H1 (cell line): ENCODE measurements around the gene CXCR5. TPM values are rescaled to one million over a fixed set of nuclear protein-coding genes. Genes with fewer than 3 reads are reported as not detected.

Experiments
- CTCF ChIA-PET: fragments of 300-600 bp; sonication (Branson Sonifier 250); formaldehyde crosslinking; loops from one replicate; lab custom pipeline; 2021; ENCODE audit not compliant: partially characterized antibody; lab: Charles Lee
- POLR2A ChIA-PET: fragments of 300-600 bp; sonication (Branson Sonifier 250); formaldehyde crosslinking; loops from one replicate; lab custom pipeline; 2021; ENCODE audit warnings: inconsistent platforms; ENCODE audit not compliant: partially characterized antibody; lab: Charles Lee
- DNase-seq, 2 experiments: peaks; one replicate each; pipeline versions ENCODE4 v3.0.0 to v3.0.0-alpha.2; 2010 to 2022; ENCODE audit warnings: low spot score in 2 of 2, low read depth in 1 of 2, mixed read lengths in 1 of 2
- FAIRE-seq: peaks from 2 replicates; lab custom pipeline; 2011; peaks lifted over from hg19 to GRCh38; lab: Jason Lieb, UNC
- H2AFZ ChIP-seq: 2 replicates; pipeline ENCODE4 v1.8.1; 2012; ENCODE audit warnings: low read length, inconsistent platforms
- H2AK5ac ChIP-seq: 2 replicates; pipeline ENCODE4 v1.6.1; 2013; ENCODE audit warnings: low read depth, low read length
- H2BK120ac ChIP-seq: replicated peaks from 2 replicates; pipeline ENCODE3; 2013; ENCODE audit warnings: low read depth, low read length, inconsistent platforms
- H2BK12ac ChIP-seq: 2 replicates; pipeline ENCODE4 v1.6.1; 2013; ENCODE audit warnings: low read depth, low read length
- H2BK15ac ChIP-seq: 2 replicates; pipeline ENCODE4 v1.6.1; 2013; ENCODE audit warnings: low read length
- H2BK20ac ChIP-seq: 2 replicates; pipeline ENCODE4 v1.6.1; 2013; ENCODE audit warnings: low read length
- H2BK5ac ChIP-seq: 2 replicates; pipeline ENCODE4 v1.6.1; 2013; ENCODE audit warnings: low read depth, low read length
- H3K14ac ChIP-seq: 2 replicates; pipeline ENCODE4 v1.6.1; 2013; ENCODE audit warnings: inconsistent platforms; ENCODE audit not compliant: insufficient read length
- H3K18ac ChIP-seq: 2 replicates; pipeline ENCODE4 v1.6.1; 2013; ENCODE audit warnings: low read length; ENCODE audit errors: extremely low read depth
- H3K23ac ChIP-seq: 2 replicates; pipeline ENCODE4 v1.6.1; 2013; ENCODE audit warnings: inconsistent platforms; ENCODE audit not compliant: insufficient read length
- H3K23me2 ChIP-seq: 2 replicates; pipeline ENCODE4 v1.6.1; 2013; ENCODE audit warnings: low read depth, low read length
- H3K27ac ChIP-seq: 2 replicates; pipeline ENCODE4 v1.6.1; 2011; ENCODE audit warnings: low read depth, low read length, inconsistent platforms
- H3K27me3 ChIP-seq, 4 experiments: replicated peaks in 1 of 4; 1 replicate in 1 of 4; 2 replicates in 3 of 4; pipeline versions ENCODE4 v1.6.1 to v1.8.1; 2011 to 2013; ENCODE audit warnings: low read length in 3 of 4, mild to moderate bottlenecking in 3 of 4, inconsistent platforms in 2 of 4, mixed read lengths in 2 of 4, moderate library complexity in 1 of 4; ENCODE audit not compliant: control insufficient read depth in 3 of 4, insufficient read depth in 3 of 4; ENCODE audit errors: extremely low read depth in 1 of 4
- H3K36me3 ChIP-seq, 4 experiments: 2 replicates each; pipeline versions ENCODE4 v1.6.1 to v1.8.1; 2011 to 2013; ENCODE audit warnings: mild to moderate bottlenecking in 4 of 4, low read length in 3 of 4, moderate library complexity in 2 of 4, control low read depth in 1 of 4, inconsistent platforms in 1 of 4; ENCODE audit not compliant: insufficient read depth in 4 of 4, control insufficient read depth in 2 of 4
- H3K4ac ChIP-seq: replicated peaks from 2 replicates; pipeline ENCODE3; 2013; ENCODE audit warnings: low read length, low read depth, mixed read lengths, inconsistent platforms; ENCODE audit not compliant: insufficient read length
- H3K4me1 ChIP-seq, 4 experiments: replicated peaks in 1 of 4; 1 replicate in 1 of 4; 2 replicates in 3 of 4; pipeline versions ENCODE4 v1.6.1 to v1.8.1; 2011 to 2013; ENCODE audit warnings: low read length in 3 of 4, inconsistent platforms in 2 of 4, mixed read lengths in 1 of 4; ENCODE audit not compliant: insufficient read depth in 4 of 4, control insufficient read depth in 3 of 4
- H3K4me2 ChIP-seq, 2 experiments: 2 replicates each; pipeline versions ENCODE4 v1.6.1 to v1.8.1; 2011 to 2013; ENCODE audit warnings: low read depth in 2 of 2, low read length in 2 of 2, control low read depth in 1 of 2, inconsistent platforms in 1 of 2, mild to moderate bottlenecking in 1 of 2; ENCODE audit not compliant: insufficient read depth in 1 of 2
- H3K4me3 ChIP-seq, 4 experiments: fragments of 200-600, 300-600 bp in 1 of 4; sonication (generic), shearing (Covaris generic), sonication (Bioruptor Twin) in 1 of 4; 2 replicates each; pipeline versions ENCODE4 v1.5.1 to v1.8.1; 2011 to 2016; ENCODE audit warnings: low read length in 4 of 4, low read depth in 3 of 4, control low read depth in 2 of 4, inconsistent platforms in 2 of 4, mild to moderate bottlenecking in 2 of 4, mixed read lengths in 1 of 4, moderate library complexity in 1 of 4; ENCODE audit not compliant: insufficient read depth in 2 of 4; ENCODE audit errors: extremely low read depth in 1 of 4
- H3K56ac ChIP-seq: replicated peaks from 2 replicates; pipeline ENCODE3; 2013; ENCODE audit warnings: low read depth, mild to moderate bottlenecking, mixed read lengths, low read length, inconsistent platforms; ENCODE audit not compliant: insufficient read length
- H3K79me1 ChIP-seq: 2 replicates; pipeline ENCODE4 v1.6.1; 2013; ENCODE audit warnings: low read depth, low read length, control low read depth
- H3K79me2 ChIP-seq, 2 experiments: 2 replicates each; pipeline versions ENCODE4 v1.6.1 to v1.8.1; 2012 to 2013; ENCODE audit warnings: low read length in 2 of 2, mild to moderate bottlenecking in 2 of 2, inconsistent platforms in 1 of 2; ENCODE audit not compliant: insufficient read depth in 2 of 2, control insufficient read depth in 1 of 2
- H3K9ac ChIP-seq, 4 experiments: replicated peaks in 1 of 4; 1 replicate in 1 of 4; 2 replicates in 3 of 4; pipeline versions ENCODE4 v1.6.1 to v1.8.1; 2011 to 2013; ENCODE audit warnings: low read depth in 3 of 4, low read length in 3 of 4, control low read depth in 2 of 4, mild to moderate bottlenecking in 2 of 4, moderate library complexity in 2 of 4, inconsistent platforms in 1 of 4; ENCODE audit errors: extremely low read depth in 1 of 4
- H3K9me3 ChIP-seq, 2 experiments: 2 replicates each; pipeline versions ENCODE4 v1.6.1 to v1.8.1; 2012 to 2013; ENCODE audit warnings: mild to moderate bottlenecking in 2 of 2, moderate library complexity in 2 of 2, control low read depth in 1 of 2, inconsistent platforms in 1 of 2, low read depth in 1 of 2, low read length in 1 of 2, mixed read lengths in 1 of 2; ENCODE audit not compliant: insufficient read depth in 2 of 2
- H4K20me1 ChIP-seq, 2 experiments: replicated peaks in 1 of 2; 2 replicates each; pipeline versions ENCODE3 to v1.8.1; 2011 to 2013; ENCODE audit warnings: inconsistent platforms in 2 of 2, low read length in 2 of 2, mild to moderate bottlenecking in 1 of 2; ENCODE audit not compliant: insufficient read depth in 2 of 2, control insufficient read depth in 1 of 2
- H4K5ac ChIP-seq: 2 replicates; pipeline ENCODE4 v1.6.1; 2013; ENCODE audit warnings: low read length, low read depth, mixed read lengths, inconsistent platforms; ENCODE audit not compliant: insufficient read length
- H4K8ac ChIP-seq: 2 replicates; pipeline ENCODE4 v1.8.0; 2013; ENCODE audit warnings: mild to moderate bottlenecking, moderate library complexity, low read length, inconsistent platforms; ENCODE audit not compliant: insufficient read depth; ENCODE audit errors: extremely low read depth
- H4K91ac ChIP-seq: replicated peaks from 2 replicates; pipeline ENCODE3; 2013; ENCODE audit warnings: low read length, mixed read lengths, inconsistent platforms; ENCODE audit not compliant: insufficient read length
- EGR1 ChIP-seq: IDR thresholded peaks from 2 replicates; pipeline ENCODE4 v1.6.1; 2011; ENCODE audit warnings: low read depth, low read length, borderline replicate concordance
- RAD21 ChIP-seq, 2 experiments: IDR thresholded peaks in 1 of 2; conservative IDR thresholded peaks in 1 of 2; 2 replicates each; pipeline ENCODE4 v1.6.1; 2011; ENCODE audit warnings: low read depth in 2 of 2, low read length in 2 of 2, improper control_type of control experiment in 1 of 2, inconsistent platforms in 1 of 2, mild to moderate bottlenecking in 1 of 2, moderate library complexity in 1 of 2
- WGBS, 2 experiments: shearing (Covaris generic) in 1 of 2; methylation state at CpG; one replicate each; pipeline versions ENCODE4 v1.1.6 to v1.1.7; 2013 to 2015; ENCODE audit warnings: low lambda C conversion rate in 2 of 2, mixed read lengths in 2 of 2, inconsistent platforms in 1 of 2, low coverage in 1 of 2, missing lambda C conversion rate in 1 of 2; ENCODE audit not compliant: insufficient replicate concordance in 2 of 2, insufficient coverage in 1 of 2, insufficient read length in 1 of 2; ENCODE audit errors: extremely low coverage in 1 of 2, missing lambda C conversion rate in 1 of 2; 5-methylcytosine and 5-hydroxymethylcytosine counted together
- long read RNA-seq, 2 experiments: library from RNA in 1 of 2; library from capped mRNA in 1 of 2; stranded (forward); transcript quantifications; one replicate each; pipeline ENCODE4 v2.0.0, GENCODE V29; 2021; ENCODE audit warnings: inconsistent platforms in 1 of 2
- polyA minus RNA-seq, 3 experiments: library from RNA; depleted of rRNA, polyadenylated mRNA; stranded (reverse); fragments of >200 nt; gene quantifications; 1 replicate in 2 of 3; 2 replicates in 1 of 3; pipeline ENCODE4 v1.2.3, GENCODE V29; 2011
- polyA plus RNA-seq, 7 experiments: library from polyadenylated mRNA; depleted of rRNA in 3 of 7; stranded (reverse) in 5 of 7; unstranded in 2 of 7; fragments of >200 nt in 5 of 7; fragments of 200-250 nt in 2 of 7; gene quantifications; 1 replicate in 5 of 7; 2 replicates in 1 of 7; 4 replicates in 1 of 7; pipeline versions ENCODE4 v1.2.1 to v1.2.3, GENCODE V29; 2011 to 2013; ENCODE audit warnings: missing spikeins in 2 of 7, mixed read lengths in 2 of 7
- total RNA-seq: library from RNA; stranded (reverse); fragmentation: NEBNext Ultra II Directional; extraction: Animal tissue kit (Norgen Biotek cat#: 25700); gene quantifications from 2 replicates; pipeline ENCODE4 v1.2.1, GENCODE V29; 2021
- TF ChIP-seq, protein P1 (sequence below), 3 experiments: IDR thresholded peaks; 1 replicate in 2 of 3; 2 replicates in 1 of 3; pipeline versions ENCODE4 v1.5.1 to v1.6.1; 2011; ENCODE audit warnings: low read length in 3 of 3, mild to moderate bottlenecking in 3 of 3, inconsistent platforms in 2 of 3, low read depth in 1 of 3, moderate library complexity in 1 of 3; ENCODE audit not compliant: insufficient read depth in 1 of 3; ENCODE audit errors: control extremely low read depth in 1 of 3

The CXCR5 gene
- total RNA-seq (not detected in 2 replicates), polyA plus RNA-seq (2011; rRNA removed) (not detected in 2 replicates), polyA minus RNA-seq (2011; rRNA and poly(A)+ RNA removed) (not detected in 2 replicates)
- not detected for polyA plus RNA-seq (2011; cell fraction: cytosol; rRNA removed)
- polyA plus RNA-seq (2011; cell fraction: nucleus; rRNA removed) = not detected
- polyA plus RNA-seq (2012, experiment 1 of 2) = not detected in 4 replicates
- not detected for polyA plus RNA-seq (2012, experiment 2 of 2)
- polyA plus RNA-seq (2013, experiment 1 of 2) = not detected
- polyA plus RNA-seq (2013, experiment 2 of 2) = not detected
- not detected for polyA minus RNA-seq (2011; cell fraction: cytosol; rRNA and poly(A)+ RNA removed)
- polyA minus RNA-seq (2011; cell fraction: nucleus; rRNA and poly(A)+ RNA removed) = not detected
- long read RNA-seq, experiment 1 = 0 reads
- long read RNA-seq, experiment 2 = 0 reads

- no peak within 1 kb of the TSS for H2AFZ ChIP-seq
- no peaks in the 10 kb centered on the region for H3K36me3 ChIP-seq
- no peak within 1 kb of the TSS for H2BK5ac ChIP-seq
- H4K5ac ChIP-seq = no peak within 1 kb of the TSS
- H4K8ac ChIP-seq = no peak within 1 kb of the TSS
- H3K9ac ChIP-seq = no peak within 1 kb of the TSS
- DNase-seq = no peak
- H2BK20ac ChIP-seq = no peak within 1 kb of the TSS
- no peaks in the 10 kb centered on the region for H3K79me2 ChIP-seq
- no peak within 1 kb of the TSS for H3K4me2 ChIP-seq
- no peak for TF ChIP-seq EGR1
- 0 out of 4 replicates have a peak, but pooled peaks of 1 of the 2 experiments have one; percentile 9 for TF ChIP-seq RAD21 (IDR thresholded peaks at IDR 0.05 in 1 of 2, conservative IDR thresholded peaks at IDR 0.05 in 1 of 2; ENCODE audit: low read depth in 2 of 2, low read length in 2 of 2)
- TF ChIP-seq, protein P1, sequence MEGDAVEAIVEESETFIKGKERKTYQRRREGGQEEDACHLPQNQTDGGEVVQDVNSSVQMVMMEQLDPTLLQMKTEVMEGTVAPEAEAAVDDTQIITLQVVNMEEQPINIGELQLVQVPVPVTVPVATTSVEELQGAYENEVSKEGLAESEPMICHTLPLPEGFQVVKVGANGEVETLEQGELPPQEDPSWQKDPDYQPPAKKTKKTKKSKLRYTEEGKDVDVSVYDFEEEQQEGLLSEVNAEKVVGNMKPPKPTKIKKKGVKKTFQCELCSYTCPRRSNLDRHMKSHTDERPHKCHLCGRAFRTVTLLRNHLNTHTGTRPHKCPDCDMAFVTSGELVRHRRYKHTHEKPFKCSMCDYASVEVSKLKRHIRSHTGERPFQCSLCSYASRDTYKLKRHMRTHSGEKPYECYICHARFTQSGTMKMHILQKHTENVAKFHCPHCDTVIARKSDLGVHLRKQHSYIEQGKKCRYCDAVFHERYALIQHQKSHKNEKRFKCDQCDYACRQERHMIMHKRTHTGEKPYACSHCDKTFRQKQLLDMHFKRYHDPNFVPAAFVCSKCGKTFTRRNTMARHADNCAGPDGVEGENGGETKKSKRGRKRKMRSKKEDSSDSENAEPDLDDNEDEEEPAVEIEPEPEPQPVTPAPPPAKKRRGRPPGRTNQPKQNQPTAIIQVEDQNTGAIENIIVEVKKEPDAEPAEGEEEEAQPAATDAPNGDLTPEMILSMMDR (IDR thresholded peaks at IDR 0.05; ENCODE audit: control extremely low read depth in 1 of 3, insufficient read depth in 1 of 3, low read depth in 1 of 3, low read length in 3 of 3) = peak in 1 of 3 experiments; percentile 10; a peak in 1 of 4 replicates
- ChIA-PET POLR2A (interaction anchor here (1.0 to 5.6 kb wide), 6 partner anchors 12 to 93 kb away, joined by 3 to 33 read pairs (median 4); partner anchors contain the start of gene DDX6), CTCF (interaction anchor here (0.5 to 3.3 kb wide), 12 partner anchors 11 to 205 kb away, joined by 3 to 16 read pairs (median 3); partner anchors contain the start of genes DDX6 and TREH)
- no peak within 1 kb of the TSS for H3K4me3 ChIP-seq
- no peaks in the 10 kb centered on the region for H4K20me1 ChIP-seq
- no peak within 1 kb of the TSS for H3K14ac ChIP-seq
- no peak within 1 kb of the TSS for H2BK120ac ChIP-seq
- no peaks in the 10 kb centered on the region; a peak in 1 of 7 replicates for H3K27me3 ChIP-seq
- no peak within 1 kb of the TSS for H2BK12ac ChIP-seq
- H4K91ac ChIP-seq = no peak within 1 kb of the TSS
- no peak for FAIRE-seq
- peaks cover 0 to 14% (median 9%) of the 10 kb centered on the region in 4 experiments; a peak in 6 of 7 replicates for H3K4me1 ChIP-seq
- no peaks in the 10 kb centered on the region for H3K9me3 ChIP-seq
- no peaks in the 10 kb centered on the region for H3K23me2 ChIP-seq
- H3K23ac ChIP-seq = no peak within 1 kb of the TSS
- H2BK15ac ChIP-seq = no peak within 1 kb of the TSS
- H2AK5ac ChIP-seq = no peak within 1 kb of the TSS; the same call in 1 of the 2 replicates
- H3K56ac ChIP-seq = no peak within 1 kb of the TSS
- H3K79me1 ChIP-seq = no peaks in the 10 kb centered on the region
- H3K27ac ChIP-seq = no peak within 1 kb of the TSS
- H3K18ac ChIP-seq = no peak within 1 kb of the TSS
- H3K4ac ChIP-seq = no peak within 1 kb of the TSS
- WGBS, 2 experiments = 82% methylated on average over 16 of the region's 16 CpGs; no CpG with 5 or more reads in 1 of the 2 experiments
These were observed at the start of gene CXCR5 for GRCh38 chr11:118883368-118884071. CXCR5 (plus strand) TSS chr11:118883892; CDS start chr11:118883942, 50 bp downstream.
